T-helper 1 cell (primary cell): ENCODE measurements around the gene MPRIP.

Experiments used
- DNase-seq, 5 donors: peaks; one replicate each; pipeline ENCODE4 v3.0.0-alpha.2; 2012 to 2020

The MPRIP gene

GRCh38 chr17:17242246-17242645 is 200.0 kb downstream of the MPRIP start:
- no peak for DNase-seq
